ENCODE data around the gene TREML1.

Gene TREML1

GRCh38 chr6:41177287-41177686, 23.1 kb upstream of the TREML1 start:
- no peak for DNase-seq

- no peak for DNase-seq
Measured at GRCh38 chr6:41176189-41176588, 22.0 kb upstream of the TREML1 start.

GRCh38 chr6:41175084-41175483, 20.9 kb upstream of the TREML1 start:
- DNase-seq: no peak

- DNase-seq: no peak
Measured at GRCh38 chr6:41174610-41175009, 20.5 kb upstream of the TREML1 start.

GRCh38 chr6:41171908-41172307, 17.8 kb upstream of the TREML1 start:
- no peak for DNase-seq

- no peak for DNase-seq
Measured at GRCh38 chr6:41170547-41171160, 16.5 kb upstream of the TREML1 start.

- DNase-seq: no peak
Measured at GRCh38 chr6:41167173-41167963, 13.2 kb upstream of the TREML1 start.

- no peak for DNase-seq
Measured at GRCh38 chr6:41164551-41165120, 10.5 kb upstream of the TREML1 start.

- no peak for DNase-seq
Measured at GRCh38 chr6:41163419-41163717, 9.2 kb upstream of the TREML1 start.

- DNase-seq: no peak
Measured at GRCh38 chr6:41162687-41163418, 8.7 kb upstream of the TREML1 start, which contains the start of gene TREM2. TSS of gene TREM2 (minus strand) at chr6:41163116. CDS start at chr6:41163082, 34 bp downstream.

- DNase-seq: no peak
Measured at GRCh38 chr6:41161851-41162552, 7.9 kb upstream of the TREML1 start.

- no peak for DNase-seq
Measured at GRCh38 chr6:41161380-41161779, 7.2 kb upstream of the TREML1 start.

- DNase-seq: no peak
Measured at GRCh38 chr6:41160933-41161332, 6.8 kb upstream of the TREML1 start.

GRCh38 chr6:41159415-41160082, 5.4 kb upstream of the TREML1 start:
- DNase-seq: peak; percentile 85

- DNase-seq: no peak
Measured at GRCh38 chr6:41157323-41157722, 3.2 kb upstream of the TREML1 start.

GRCh38 chr6:41156771-41157170, 2.6 kb upstream of the TREML1 start:
- DNase-seq: no peak

GRCh38 chr6:41156001-41156400, 1.9 kb upstream of the TREML1 start:
- DNase-seq: no peak

GRCh38 chr6:41155132-41155805, 1.1 kb upstream of the TREML1 start:
- no peak for DNase-seq

- no peak for DNase-seq
Measured at GRCh38 chr6:41153451-41153850, 696 bp downstream of the TREML1 start.

- no peak for DNase-seq
Measured at GRCh38 chr6:41150671-41151070, 3.5 kb downstream of the TREML1 start.

GRCh38 chr6:41147917-41148316, 6.2 kb downstream of the TREML1 start:
- no peak for DNase-seq

- no peak for DNase-seq
Measured at GRCh38 chr6:41136911-41137310, 17.2 kb downstream of the TREML1 start.

Measured in NCI-H1105 treated with DMSO at 0.1 percent for 48 hours (cell line).